A673 (cell line): ENCODE data around the gene GPHN.

Source experiments
- EZH2 ChIP-seq: fragments of 200-600 bp; sonication (generic); IDR thresholded peaks from 2 replicates; pipeline ENCODE4 v1.6.1; 2017; ENCODE audit warnings: borderline replicate concordance, low read depth, mild to moderate bottlenecking, mixed read lengths, antibody characterized with exemption, low read length; ENCODE audit not compliant: poor library complexity, severe bottlenecking
- TF ChIP-seq, protein P1 (sequence below): fragments of 300-800, 200-600 bp; sonication (generic); conservative IDR thresholded peaks from 2 replicates; pipeline ENCODE4 v1.5.1; 2017; ENCODE audit warnings: low read depth, mild to moderate bottlenecking, antibody characterized with exemption, low read length, moderate library complexity, mixed read lengths

DNA sequence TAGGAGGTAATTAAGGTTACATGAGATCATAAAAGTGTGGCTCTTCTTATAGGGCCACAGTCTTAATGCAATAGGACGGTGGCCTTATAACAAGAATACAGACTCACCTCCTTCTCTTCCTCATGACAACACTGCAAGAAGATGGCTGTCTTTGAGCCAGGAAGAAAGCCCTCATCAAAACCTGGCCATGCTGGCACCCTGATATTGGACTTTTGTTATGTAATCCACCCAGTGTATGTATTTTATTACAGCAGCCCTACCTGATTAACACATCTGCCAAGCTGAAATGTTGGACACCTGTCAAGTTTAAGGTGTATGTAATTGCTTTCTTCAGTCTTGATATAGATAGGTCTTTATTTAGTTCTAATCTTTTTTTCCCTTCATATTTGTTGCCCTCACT lies 217.0 kb downstream of the GPHN start:
- TF ChIP-seq, protein P1, sequence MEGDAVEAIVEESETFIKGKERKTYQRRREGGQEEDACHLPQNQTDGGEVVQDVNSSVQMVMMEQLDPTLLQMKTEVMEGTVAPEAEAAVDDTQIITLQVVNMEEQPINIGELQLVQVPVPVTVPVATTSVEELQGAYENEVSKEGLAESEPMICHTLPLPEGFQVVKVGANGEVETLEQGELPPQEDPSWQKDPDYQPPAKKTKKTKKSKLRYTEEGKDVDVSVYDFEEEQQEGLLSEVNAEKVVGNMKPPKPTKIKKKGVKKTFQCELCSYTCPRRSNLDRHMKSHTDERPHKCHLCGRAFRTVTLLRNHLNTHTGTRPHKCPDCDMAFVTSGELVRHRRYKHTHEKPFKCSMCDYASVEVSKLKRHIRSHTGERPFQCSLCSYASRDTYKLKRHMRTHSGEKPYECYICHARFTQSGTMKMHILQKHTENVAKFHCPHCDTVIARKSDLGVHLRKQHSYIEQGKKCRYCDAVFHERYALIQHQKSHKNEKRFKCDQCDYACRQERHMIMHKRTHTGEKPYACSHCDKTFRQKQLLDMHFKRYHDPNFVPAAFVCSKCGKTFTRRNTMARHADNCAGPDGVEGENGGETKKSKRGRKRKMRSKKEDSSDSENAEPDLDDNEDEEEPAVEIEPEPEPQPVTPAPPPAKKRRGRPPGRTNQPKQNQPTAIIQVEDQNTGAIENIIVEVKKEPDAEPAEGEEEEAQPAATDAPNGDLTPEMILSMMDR: no peak
- TF ChIP-seq EZH2: no peak
